Measurements from ENCODE around the gene RAB22A. TPM values are rescaled to one million over a fixed set of nuclear protein-coding genes. Genes with fewer than 3 reads are reported as not detected.
A peak's percentile ranks its signal among the peaks of the same experiment; 100 is the strongest.

RAB22A gene
- total and polyA plus RNA-seq, 2 of the 4 experiments (the other 2 are of a cell fraction): 8.2 to 8.4 TPM

- H2AFZ ChIP-seq (replicated peaks; ENCODE audit: low read length, poor library complexity): no peak overlapping the region
- 36% methylated on average over 4 of the region's 7 CpGs; no CpG with 5 or more reads in 1 of the 2 experiments for WGBS, 2 experiments (ENCODE audit: extremely low coverage in 2 of 2, insufficient read length in 1 of 2)
- no peak overlapping the region for H2AK9ac ChIP-seq (replicated peaks; ENCODE audit: low read depth, low read length, poor library complexity)
- peaks cover 4% of the 10 kb centered on the region for H3K4me1 ChIP-seq (ENCODE audit: control insufficient read depth, insufficient read depth, low read length)
- H3K36me3 ChIP-seq (ENCODE audit: control insufficient read depth, insufficient read depth, low read length): no peaks in the 10 kb centered on the region; the same call in 1 of the 2 replicates
- peaks cover 37 to 74% of the 10 kb centered on the region in 2 experiments for H3K79me1 ChIP-seq (ENCODE audit: low read depth in 1 of 2, low read length in 2 of 2)
- no peak overlapping the region for H3K14ac ChIP-seq (replicated peaks; ENCODE audit: low read depth, low read length)
- H3K9me1 ChIP-seq (ENCODE audit: insufficient read depth, low read length): peaks cover 9% of the 10 kb centered on the region; the same call in 1 of the 2 replicates
- H3K23ac ChIP-seq (ENCODE audit: low read depth, low read length): no peak overlapping the region
- ChIA-PET CTCF (interaction anchor here (0.8 kb wide), 1 partner anchor 152 kb away, joined by 3 read pairs; no protein-coding TSS in a partner anchor), POLR2A (ENCODE audit: unreplicated experiment) (no interaction called here)
- DNase-seq (no peak), ATAC-seq (ENCODE audit: low read depth) (peak; percentile 56)
- H2AK5ac ChIP-seq (ENCODE audit: low read depth, low read length): no peak overlapping the region
- in situ Hi-C loops (cut with MboI; ENCODE audit: low sequenced_read_pairs): no loop called here
- no peak overlapping the region for H4K91ac ChIP-seq (ENCODE audit: insufficient read depth, low read depth, low read length)
- no peaks in the 10 kb centered on the region for H3K9me3 ChIP-seq (ENCODE audit: control insufficient read depth, insufficient read depth, low read length)
- H3K9ac ChIP-seq (ENCODE audit: low read depth, low read length): no peak overlapping the region
- H2BK15ac ChIP-seq (ENCODE audit: low read depth, low read length): no peak overlapping the region
- H4K8ac ChIP-seq (ENCODE audit: low read depth in 2 of 2, low read length in 2 of 2): no peak overlapping the region
- no peak overlapping the region for H3K18ac ChIP-seq (ENCODE audit: low read depth, low read length)
- no peak overlapping the region for H4K5ac ChIP-seq (ENCODE audit: low read depth, low read length)
- no peak overlapping the region for H3K4me3 ChIP-seq (ENCODE audit: insufficient read depth, low read depth, low read length)
- intact Hi-C loops (cut with micrococcal nuclease): no loop called here
- no peak overlapping the region for H2BK5ac ChIP-seq (ENCODE audit: low read depth, low read length, poor library complexity, severe bottlenecking)
- TF ChIP-seq RFX5 (IDR thresholded peaks at IDR 0.05; ENCODE audit: low read depth, low read length): no peak
- no peak for TF ChIP-seq ELK1 (IDR thresholded peaks at IDR 0.05; ENCODE audit: borderline replicate concordance, low read depth, low read length)
- TF ChIP-seq MAFK (IDR thresholded peaks at IDR 0.05; ENCODE audit: low read depth, low read length): no peak
- no peak for TF ChIP-seq POLR2A (IDR thresholded peaks at IDR 0.05; ENCODE audit: low read depth, low read length)
- no peak for TF ChIP-seq BHLHE40 (IDR thresholded peaks at IDR 0.05; ENCODE audit: low read depth, low read length)
- no peak for TF ChIP-seq RCOR1 (IDR thresholded peaks at IDR 0.05; ENCODE audit: insufficient replicate concordance, low read length)
- TF ChIP-seq MXI1 (IDR thresholded peaks at IDR 0.05; ENCODE audit: borderline replicate concordance, low read depth, low read length): no peak
- TF ChIP-seq CEBPB (IDR thresholded peaks at IDR 0.05; ENCODE audit: low read depth, low read length): no peak
- TF ChIP-seq MAZ (IDR thresholded peaks at IDR 0.05; ENCODE audit: borderline replicate concordance, low read depth, low read length): no peak
- TF ChIP-seq NFE2L2 (IDR thresholded peaks at IDR 0.05; ENCODE audit: low read depth, low read length): no peak
- no peak for TF ChIP-seq CHD1 (IDR thresholded peaks at IDR 0.05; ENCODE audit: low read depth, low read length)
- BruUV-seq (replicated peaks): no TSS peak
- dilution Hi-C loops (cut with HindIII; ENCODE audit: low sequenced_read_pairs, unreplicated experiment): no loop called here
- H3K27me3 ChIP-seq (ENCODE audit: control insufficient read depth, insufficient read depth, low read length): no peaks in the 10 kb centered on the region
- H3K27ac ChIP-seq (ENCODE audit: insufficient read depth, low read length): no peak overlapping the region
- no peak overlapping the region for H2BK120ac ChIP-seq (ENCODE audit: low read depth, low read length)
- H3K56ac ChIP-seq (ENCODE audit: extremely low read depth, insufficient read depth, low read length): no peak overlapping the region
- H4K20me1 ChIP-seq (ENCODE audit: insufficient read depth, low read length): peaks cover 31% of the 10 kb centered on the region
- no peak overlapping the region for H3K4me2 ChIP-seq (ENCODE audit: low read depth, low read length)
- H2BK20ac ChIP-seq (ENCODE audit: low read depth, low read length): no peak overlapping the region
- H3K4ac ChIP-seq (ENCODE audit: low read depth, low read length): no peak overlapping the region
Measured at GRCh38 chr20:58296051-58296837, 13.3 kb upstream of the RAB22A start.

All from IMR-90 (cell line).